ENCODE data around the gene EDIL3. TPM values are rescaled to one million over a fixed set of nuclear protein-coding genes. Genes with fewer than 3 reads are reported as not detected.

Gene EDIL3
- total RNA-seq, 1 experiment from 2014 or later = not detected

- POLR2A ChIA-PET = no interaction called here
- H3K27ac Mint-ChIP-seq (ENCODE audit: unreplicated experiment) = no peak overlapping the region
Measured at GRCh38 chr5:84354101-84354500, 30.6 kb downstream of the EDIL3 start.

GRCh38 chr5:84344788-84345187 lies 39.9 kb downstream of the EDIL3 start:
- Histone ChIP-seq H3K9me3 (no peaks in the 10 kb centered on the region), H3K4me1 (no peaks in the 10 kb centered on the region), H3K4me3 (ENCODE audit: low read depth, low read length) (no peak overlapping the region), H3K27me3 (replicated peaks; ENCODE audit: control insufficient read depth, insufficient read depth, low read length) (no peaks in the 10 kb centered on the region), H3K36me3 (ENCODE audit: control insufficient read depth, insufficient read depth, low read length) (no peaks in the 10 kb centered on the region)
- BruUV-seq (replicated peaks) = no TSS peak
- ChIA-PET POLR2A (no interaction called here), CTCF (no interaction called here)
- no peak for TF ChIP-seq CTCF (IDR thresholded peaks at IDR 0.05; ENCODE audit: insufficient read depth in 1 of 2, low read depth in 1 of 2, low read length in 1 of 2, severe bottlenecking in 1 of 2, unreplicated experiment in 1 of 2)
- Mint-ChIP-seq H3K27me3 (ENCODE audit: insufficient read depth, unreplicated experiment) (no peaks in the 10 kb centered on the region), H3K36me3 (ENCODE audit: insufficient read depth, unreplicated experiment) (no peaks in the 10 kb centered on the region), H3K27ac (ENCODE audit: unreplicated experiment) (no peak overlapping the region), H3K9me3 (ENCODE audit: unreplicated experiment) (no peaks in the 10 kb centered on the region), H3K4me1 (ENCODE audit: low read depth, unreplicated experiment) (no peaks in the 10 kb centered on the region), H3K4me3 (ENCODE audit: unreplicated experiment) (no peak overlapping the region)
- no peak for DNase-seq
- intact Hi-C loops (cut with micrococcal nuclease; ENCODE audit: unreplicated experiment) = no loop called here

More at GRCh38 chr5:84354101-84354500, 30.6 kb downstream of the EDIL3 start:
- CTCF ChIA-PET = no interaction called here
- no peak for TF ChIP-seq CTCF (IDR thresholded peaks at IDR 0.05; ENCODE audit: insufficient read depth in 1 of 2, low read depth in 1 of 2, low read length in 1 of 2, severe bottlenecking in 1 of 2, unreplicated experiment in 1 of 2)
- Mint-ChIP-seq H3K9me3 (ENCODE audit: unreplicated experiment) (no peaks in the 10 kb centered on the region), H3K4me3 (ENCODE audit: unreplicated experiment) (no peak overlapping the region), H3K27me3 (ENCODE audit: insufficient read depth, unreplicated experiment) (peaks cover 5% of the 10 kb centered on the region), H3K36me3 (ENCODE audit: insufficient read depth, unreplicated experiment) (no peaks in the 10 kb centered on the region), H3K4me1 (ENCODE audit: low read depth, unreplicated experiment) (no peaks in the 10 kb centered on the region)
- DNase-seq = no peak
- Histone ChIP-seq H3K27me3 (replicated peaks; ENCODE audit: control insufficient read depth, insufficient read depth, low read length) (no peaks in the 10 kb centered on the region), H3K36me3 (ENCODE audit: control insufficient read depth, insufficient read depth, low read length) (no peaks in the 10 kb centered on the region), H3K4me1 (no peaks in the 10 kb centered on the region), H3K4me3 (ENCODE audit: low read depth, low read length) (no peak overlapping the region), H3K9me3 (no peaks in the 10 kb centered on the region)
- intact Hi-C loops (cut with micrococcal nuclease; ENCODE audit: unreplicated experiment) = no loop called here
- BruUV-seq (replicated peaks) = no TSS peak

- Histone ChIP-seq H3K4me1 (no peaks in the 10 kb centered on the region), H3K4me3 (ENCODE audit: low read depth, low read length) (no peak overlapping the region), H3K27me3 (replicated peaks; ENCODE audit: control insufficient read depth, insufficient read depth, low read length) (no peaks in the 10 kb centered on the region), H3K36me3 (ENCODE audit: control insufficient read depth, insufficient read depth, low read length) (no peaks in the 10 kb centered on the region), H3K9me3 (no peaks in the 10 kb centered on the region)
- no peaks in the 10 kb centered on the region for H3K4me1 Mint-ChIP-seq (ENCODE audit: low read depth, unreplicated experiment)
- CTCF ChIA-PET = no interaction called here
- H3K9me3 Mint-ChIP-seq (ENCODE audit: unreplicated experiment) = no peaks in the 10 kb centered on the region
- H3K36me3 Mint-ChIP-seq (ENCODE audit: insufficient read depth, unreplicated experiment) = no peaks in the 10 kb centered on the region
- BruUV-seq (replicated peaks) = no TSS peak
- POLR2A ChIA-PET = no interaction called here
- no peak overlapping the region for H3K4me3 Mint-ChIP-seq (ENCODE audit: unreplicated experiment)
- no peak for DNase-seq
- intact Hi-C loops (cut with micrococcal nuclease; ENCODE audit: unreplicated experiment) = no loop called here
- H3K27ac Mint-ChIP-seq (ENCODE audit: unreplicated experiment) = no peak overlapping the region
- H3K27me3 Mint-ChIP-seq (ENCODE audit: insufficient read depth, unreplicated experiment) = no peaks in the 10 kb centered on the region
- no peak for TF ChIP-seq CTCF (IDR thresholded peaks at IDR 0.05; ENCODE audit: insufficient read depth in 1 of 2, low read depth in 1 of 2, low read length in 1 of 2, severe bottlenecking in 1 of 2, unreplicated experiment in 1 of 2)
Measured at GRCh38 chr5:84343171-84343570, 41.5 kb downstream of the EDIL3 start.
